ENCODE results near the gene PTHLH.

Gene PTHLH

GRCh38 chr12:27998170-27998569 lies 25.6 kb upstream of the PTHLH start:
- H3K36me3 ChIP-seq (ENCODE audit: control insufficient read depth, insufficient read depth, low read length) = no peaks in the 10 kb centered on the region
- no peak for DNase-seq (ENCODE audit: low read depth, low spot score)
- H3K4me3 ChIP-seq (ENCODE audit: low read length) = no peak overlapping the region
- no peak overlapping the region for H3K27ac ChIP-seq (ENCODE audit: low read length)
- no CpG with 5 or more reads among the region's 2 CpGs for WGBS (ENCODE audit: insufficient coverage, insufficient read length)
- H3K27me3 ChIP-seq (ENCODE audit: control insufficient read depth, insufficient read depth, low read length) = no peaks in the 10 kb centered on the region
- no peaks in the 10 kb centered on the region for H3K4me1 ChIP-seq (ENCODE audit: control insufficient read depth, insufficient read depth, low read length)
- H3K9me3 ChIP-seq (ENCODE audit: control insufficient read depth, insufficient read depth, low read length) = no peaks in the 10 kb centered on the region

- H3K27ac ChIP-seq (ENCODE audit: low read length) = no peak overlapping the region
- WGBS (ENCODE audit: insufficient coverage, insufficient read length) = no CpG with 5 or more reads among the region's 3 CpGs
- DNase-seq (ENCODE audit: low read depth, low spot score) = no peak
Observed at GRCh38 chr12:27996761-27997160, 24.2 kb upstream of the PTHLH start.

DNA sequence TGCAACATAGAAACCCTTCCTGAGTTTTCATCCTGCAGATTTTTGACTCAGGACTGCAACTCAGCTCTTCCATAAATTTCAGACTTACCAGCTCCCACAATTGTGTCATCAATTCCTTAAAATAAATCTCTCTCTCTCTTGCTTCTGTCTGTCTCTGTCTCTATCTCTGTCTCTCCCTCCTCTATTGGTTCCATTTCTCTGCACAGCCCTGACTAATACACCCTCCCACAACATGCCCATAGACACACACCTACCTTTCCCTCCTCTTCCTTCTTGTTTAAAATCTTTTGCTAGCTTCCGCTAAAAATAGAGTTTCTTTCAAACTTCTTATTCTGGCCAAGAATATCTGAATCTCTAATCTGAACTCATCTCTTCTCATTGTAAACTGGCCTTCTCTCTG lies 22.9 kb upstream of the PTHLH start:
- no CpG with 5 or more reads among the region's 1 CpG for WGBS (ENCODE audit: insufficient coverage, insufficient read length)
- H3K4me1 ChIP-seq (ENCODE audit: control insufficient read depth, insufficient read depth, low read length) = no peaks in the 10 kb centered on the region
- H3K27ac ChIP-seq (ENCODE audit: low read length) = no peak overlapping the region
- H3K4me3 ChIP-seq (ENCODE audit: low read length) = no peak overlapping the region
- no peak for DNase-seq (ENCODE audit: low read depth, low spot score)
- no peaks in the 10 kb centered on the region for H3K9me3 ChIP-seq (ENCODE audit: control insufficient read depth, insufficient read depth, low read length)
- no peaks in the 10 kb centered on the region for H3K36me3 ChIP-seq (ENCODE audit: control insufficient read depth, insufficient read depth, low read length)
- H3K27me3 ChIP-seq (ENCODE audit: control insufficient read depth, insufficient read depth, low read length) = no peaks in the 10 kb centered on the region

More at GRCh38 chr12:27996761-27997160, 24.2 kb upstream of the PTHLH start:
- H3K27me3 ChIP-seq (ENCODE audit: control insufficient read depth, insufficient read depth, low read length) = no peaks in the 10 kb centered on the region
- no peak overlapping the region for H3K4me3 ChIP-seq (ENCODE audit: low read length)
- no peaks in the 10 kb centered on the region for H3K36me3 ChIP-seq (ENCODE audit: control insufficient read depth, insufficient read depth, low read length)
- no peaks in the 10 kb centered on the region for H3K4me1 ChIP-seq (ENCODE audit: control insufficient read depth, insufficient read depth, low read length)
- H3K9me3 ChIP-seq (ENCODE audit: control insufficient read depth, insufficient read depth, low read length) = no peaks in the 10 kb centered on the region

GRCh38 chr12:27988594-27989233 lies 16.2 kb upstream of the PTHLH start:
- DNase-seq (ENCODE audit: low read depth, low spot score) = no peak
- H3K36me3 ChIP-seq (ENCODE audit: control insufficient read depth, insufficient read depth, low read length) = no peaks in the 10 kb centered on the region
- no peak overlapping the region for H3K27ac ChIP-seq (ENCODE audit: low read length)
- no peaks in the 10 kb centered on the region for H3K4me1 ChIP-seq (ENCODE audit: control insufficient read depth, insufficient read depth, low read length)
- H3K9me3 ChIP-seq (ENCODE audit: control insufficient read depth, insufficient read depth, low read length) = no peaks in the 10 kb centered on the region
- no CpG with 5 or more reads among the region's 2 CpGs for WGBS (ENCODE audit: insufficient coverage, insufficient read length)
- H3K27me3 ChIP-seq (ENCODE audit: control insufficient read depth, insufficient read depth, low read length) = no peaks in the 10 kb centered on the region
- H3K4me3 ChIP-seq (ENCODE audit: low read length) = no peak overlapping the region

DNA sequence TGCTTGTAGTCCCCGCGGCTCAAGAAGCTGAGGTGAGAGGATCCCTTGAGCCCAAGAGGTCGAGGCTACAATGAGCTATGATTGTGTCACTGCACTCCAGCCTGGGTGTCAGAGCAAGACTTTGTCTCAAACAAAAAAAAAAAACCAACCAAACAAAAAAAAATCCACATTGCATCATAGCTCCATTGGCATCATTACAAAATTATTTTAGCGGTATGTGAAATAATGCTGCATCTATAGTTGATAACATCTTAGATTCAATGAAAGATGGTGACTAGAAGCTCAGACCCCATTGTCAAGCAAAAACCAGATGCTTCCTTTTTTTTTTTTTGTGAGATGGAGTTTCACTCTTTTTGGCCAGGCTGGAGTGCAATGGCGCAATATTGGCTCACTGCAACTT lies 14.8 kb upstream of the PTHLH start:
- DNase-seq (ENCODE audit: low read depth, low spot score) = no peak
- Histone ChIP-seq H3K4me1 (ENCODE audit: control insufficient read depth, insufficient read depth, low read length) (no peaks in the 10 kb centered on the region), H3K27ac (ENCODE audit: low read length) (no peak overlapping the region), H3K4me3 (ENCODE audit: low read length) (no peak overlapping the region), H3K36me3 (ENCODE audit: control insufficient read depth, insufficient read depth, low read length) (no peaks in the 10 kb centered on the region), H3K27me3 (ENCODE audit: control insufficient read depth, insufficient read depth, low read length) (no peaks in the 10 kb centered on the region), H3K9me3 (ENCODE audit: control insufficient read depth, insufficient read depth, low read length) (no peaks in the 10 kb centered on the region; the same call in 1 of the 2 replicates)
- WGBS (ENCODE audit: insufficient coverage, insufficient read length) = no CpG with 5 or more reads among the region's 5 CpGs

DNA sequence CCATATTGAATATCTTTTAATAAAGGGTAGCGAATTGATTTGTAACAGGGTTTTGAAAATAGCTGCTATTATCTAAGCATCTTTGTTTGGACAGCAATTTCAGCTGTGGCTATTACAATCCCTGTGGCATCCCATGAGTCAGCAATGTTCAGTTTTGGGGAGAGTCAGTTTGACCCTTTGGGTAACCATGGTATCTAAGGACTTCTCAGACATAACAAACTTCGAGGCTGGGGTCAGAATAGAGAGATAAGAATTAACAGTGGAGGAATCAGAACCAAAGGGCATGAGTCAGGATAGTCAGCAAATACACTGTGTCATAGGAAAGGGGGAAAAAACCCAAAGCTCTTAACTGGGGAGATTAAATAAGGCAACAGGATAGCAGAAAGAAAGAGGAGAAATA lies 11.7 kb upstream of the PTHLH start:
- H3K4me1 ChIP-seq (ENCODE audit: control insufficient read depth, insufficient read depth, low read length) = no peaks in the 10 kb centered on the region
- no peaks in the 10 kb centered on the region; the same call in 1 of the 2 replicates for H3K9me3 ChIP-seq (ENCODE audit: control insufficient read depth, insufficient read depth, low read length)
- H3K4me3 ChIP-seq (ENCODE audit: low read length) = no peak overlapping the region
- DNase-seq (ENCODE audit: low read depth, low spot score) = no peak
- no peaks in the 10 kb centered on the region for H3K27me3 ChIP-seq (ENCODE audit: control insufficient read depth, insufficient read depth, low read length)
- WGBS (ENCODE audit: insufficient coverage, insufficient read length) = no CpG with 5 or more reads among the region's 2 CpGs
- no peaks in the 10 kb centered on the region for H3K36me3 ChIP-seq (ENCODE audit: control insufficient read depth, insufficient read depth, low read length)
- H3K27ac ChIP-seq (ENCODE audit: low read length) = no peak overlapping the region

DNA sequence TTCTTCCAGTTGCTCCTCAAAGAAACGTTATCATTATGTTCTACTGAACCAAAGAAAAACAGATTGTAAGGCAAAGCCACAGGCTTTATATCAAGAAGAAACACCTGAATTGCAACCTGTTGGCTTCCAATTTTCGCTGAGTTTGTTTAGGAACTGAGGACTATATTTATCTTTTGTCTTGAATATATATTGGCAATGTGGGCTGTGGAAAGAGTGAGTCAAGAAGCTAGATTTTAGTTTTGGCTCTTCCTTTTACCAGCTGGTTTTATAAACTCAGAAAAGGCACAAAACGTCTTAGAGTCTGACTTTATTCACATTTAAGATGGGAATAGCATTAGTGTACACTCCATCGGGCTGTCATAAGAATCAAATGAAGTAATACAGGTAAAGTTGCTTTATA lies 10.4 kb upstream of the PTHLH start:
- no peaks in the 10 kb centered on the region; the same call in 1 of the 2 replicates for H3K9me3 ChIP-seq (ENCODE audit: control insufficient read depth, insufficient read depth, low read length)
- no peak overlapping the region for H3K27ac ChIP-seq (ENCODE audit: low read length)
- H3K36me3 ChIP-seq (ENCODE audit: control insufficient read depth, insufficient read depth, low read length) = no peaks in the 10 kb centered on the region
- no peaks in the 10 kb centered on the region for H3K4me1 ChIP-seq (ENCODE audit: control insufficient read depth, insufficient read depth, low read length)
- no CpG with 5 or more reads among the region's 4 CpGs for WGBS (ENCODE audit: insufficient coverage, insufficient read length)
- DNase-seq (ENCODE audit: low read depth, low spot score) = no peak
- no peak overlapping the region for H3K4me3 ChIP-seq (ENCODE audit: low read length)
- H3K27me3 ChIP-seq (ENCODE audit: control insufficient read depth, insufficient read depth, low read length) = no peaks in the 10 kb centered on the region

DNA sequence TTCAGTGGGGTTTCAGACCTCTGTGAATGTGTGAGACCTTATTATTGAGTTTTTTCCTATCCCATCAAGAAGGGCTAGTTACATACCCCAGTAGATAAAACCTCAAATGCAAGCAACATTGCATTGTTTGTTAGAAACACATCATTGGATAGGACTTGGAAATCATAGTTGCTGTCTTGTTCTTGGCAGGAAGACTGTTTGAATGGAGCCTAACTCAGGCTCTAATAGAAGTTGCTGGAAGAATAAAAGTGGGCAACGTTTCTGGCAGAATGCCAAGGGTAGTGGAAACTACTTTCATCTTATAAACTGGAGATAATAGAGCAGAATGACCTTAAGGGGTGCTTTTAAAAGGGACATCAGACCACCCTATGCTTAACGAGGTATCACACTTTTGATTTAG lies 9.9 kb upstream of the PTHLH start:
- no CpG with 5 or more reads among the region's 2 CpGs for WGBS (ENCODE audit: insufficient coverage, insufficient read length)
- Histone ChIP-seq H3K9me3 (ENCODE audit: control insufficient read depth, insufficient read depth, low read length) (no peaks in the 10 kb centered on the region; the same call in 1 of the 2 replicates), H3K27ac (ENCODE audit: low read length) (no peak overlapping the region), H3K4me3 (ENCODE audit: low read length) (no peak overlapping the region), H3K36me3 (ENCODE audit: control insufficient read depth, insufficient read depth, low read length) (no peaks in the 10 kb centered on the region), H3K27me3 (ENCODE audit: control insufficient read depth, insufficient read depth, low read length) (no peaks in the 10 kb centered on the region), H3K4me1 (ENCODE audit: control insufficient read depth, insufficient read depth, low read length) (no peaks in the 10 kb centered on the region)
- DNase-seq (ENCODE audit: low read depth, low spot score) = no peak

DNA sequence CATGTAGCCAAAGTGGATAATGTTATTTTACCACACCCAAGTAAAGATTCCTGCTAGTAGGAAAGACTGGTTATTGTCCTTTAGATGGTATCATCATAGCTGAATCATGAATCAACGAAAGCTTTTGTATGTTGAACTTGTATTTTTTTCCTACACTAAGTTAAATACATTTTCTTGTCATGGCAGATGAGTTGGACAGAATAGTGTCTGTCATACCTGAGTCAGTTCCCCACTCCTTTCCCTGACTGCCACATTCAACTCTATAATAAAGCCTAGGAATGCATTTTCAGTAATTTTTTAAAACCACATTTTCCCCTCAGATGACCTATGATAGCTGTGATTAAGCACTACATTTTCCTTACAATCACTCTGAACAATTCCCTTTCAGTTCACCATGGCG lies 9.3 kb upstream of the PTHLH start:
- no peaks in the 10 kb centered on the region for H3K4me1 ChIP-seq (ENCODE audit: control insufficient read depth, insufficient read depth, low read length)
- no peaks in the 10 kb centered on the region for H3K36me3 ChIP-seq (ENCODE audit: control insufficient read depth, insufficient read depth, low read length)
- no peak overlapping the region for H3K4me3 ChIP-seq (ENCODE audit: low read length)
- DNase-seq (ENCODE audit: low read depth, low spot score) = no peak
- H3K9me3 ChIP-seq (ENCODE audit: control insufficient read depth, insufficient read depth, low read length) = no peaks in the 10 kb centered on the region; the same call in 1 of the 2 replicates
- no peaks in the 10 kb centered on the region for H3K27me3 ChIP-seq (ENCODE audit: control insufficient read depth, insufficient read depth, low read length)
- H3K27ac ChIP-seq (ENCODE audit: low read length) = no peak overlapping the region
- WGBS (ENCODE audit: insufficient coverage, insufficient read length) = no CpG with 5 or more reads among the region's 2 CpGs

- Histone ChIP-seq H3K36me3 (ENCODE audit: control insufficient read depth, insufficient read depth, low read length) (no peaks in the 10 kb centered on the region), H3K4me1 (ENCODE audit: control insufficient read depth, insufficient read depth, low read length) (no peaks in the 10 kb centered on the region), H3K27me3 (ENCODE audit: control insufficient read depth, insufficient read depth, low read length) (peaks cover 23% of the 10 kb centered on the region), H3K27ac (ENCODE audit: low read length) (no peak overlapping the region), H3K9me3 (ENCODE audit: control insufficient read depth, insufficient read depth, low read length) (no peaks in the 10 kb centered on the region; the same call in 1 of the 2 replicates), H3K4me3 (ENCODE audit: low read length) (no peak overlapping the region)
- no peak for DNase-seq (ENCODE audit: low read depth, low spot score)
Observed at GRCh38 chr12:27979145-27979544, 6.6 kb upstream of the PTHLH start.

All from iPS DF 6.9 (cell line).